Activated CD8-positive, alpha-beta memory T cell treated with anti-CD3 and anti-CD28 coated beads, Interleukin-2, amount 10 ng/mL, durations not matched to agents 7 days and 5 days (primary cell): ENCODE measurements around the gene SLC6A8. TPM values are rescaled to one million over a fixed set of nuclear protein-coding genes. Genes with fewer than 3 reads are reported as not detected.

Experiments used
- ATAC-seq: fragments of 150-1000 bp; cut with Tn5 transposase; one replicate; pipeline ENCODE4 v1.10.0; 2021; ENCODE audit warnings: moderate library complexity
- CTCF ChIA-PET: fragments of 350-600 bp; sonication (Branson Sonifier 250); formaldehyde crosslinking; loops from one replicate; lab custom pipeline; 2021; ENCODE audit warnings: antibody characterized with exemption; lab: Charles Lee
- DNase-seq: peaks from one replicate; pipeline ENCODE4 v3.0.0-alpha.2; 2020
- H3K27ac Mint-ChIP-seq: one replicate; pipeline ENCODE4 v1.8.0; 2021; ENCODE audit warnings: mild to moderate bottlenecking, mixed read lengths
- H3K27me3 Mint-ChIP-seq: one replicate; pipeline ENCODE4 v1.8.0; 2021; ENCODE audit warnings: mixed read lengths
- H3K36me3 Mint-ChIP-seq: one replicate; pipeline ENCODE4 v1.8.0; 2021; ENCODE audit warnings: mild to moderate bottlenecking, mixed read lengths
- H3K4me1 Mint-ChIP-seq: one replicate; pipeline ENCODE4 v1.8.0; 2021; ENCODE audit warnings: mixed read lengths
- H3K4me3 Mint-ChIP-seq: one replicate; pipeline ENCODE4 v1.8.0; 2021; ENCODE audit warnings: mild to moderate bottlenecking, moderate library complexity, mixed read lengths
- H3K9me3 Mint-ChIP-seq: one replicate; pipeline ENCODE4 v1.8.0; 2022; ENCODE audit warnings: low read depth, mixed read lengths
- total RNA-seq, 2 experiments: library from RNA; stranded (reverse); gene quantifications; one replicate each; pipeline ENCODE4 v1.2.3, GENCODE V29; 2021

The SLC6A8 gene
- total RNA-seq: 1 to 10 TPM in 1 of 2 experiments, under 1 TPM in 1; 0.93 to 1.1 TPM

DNA sequence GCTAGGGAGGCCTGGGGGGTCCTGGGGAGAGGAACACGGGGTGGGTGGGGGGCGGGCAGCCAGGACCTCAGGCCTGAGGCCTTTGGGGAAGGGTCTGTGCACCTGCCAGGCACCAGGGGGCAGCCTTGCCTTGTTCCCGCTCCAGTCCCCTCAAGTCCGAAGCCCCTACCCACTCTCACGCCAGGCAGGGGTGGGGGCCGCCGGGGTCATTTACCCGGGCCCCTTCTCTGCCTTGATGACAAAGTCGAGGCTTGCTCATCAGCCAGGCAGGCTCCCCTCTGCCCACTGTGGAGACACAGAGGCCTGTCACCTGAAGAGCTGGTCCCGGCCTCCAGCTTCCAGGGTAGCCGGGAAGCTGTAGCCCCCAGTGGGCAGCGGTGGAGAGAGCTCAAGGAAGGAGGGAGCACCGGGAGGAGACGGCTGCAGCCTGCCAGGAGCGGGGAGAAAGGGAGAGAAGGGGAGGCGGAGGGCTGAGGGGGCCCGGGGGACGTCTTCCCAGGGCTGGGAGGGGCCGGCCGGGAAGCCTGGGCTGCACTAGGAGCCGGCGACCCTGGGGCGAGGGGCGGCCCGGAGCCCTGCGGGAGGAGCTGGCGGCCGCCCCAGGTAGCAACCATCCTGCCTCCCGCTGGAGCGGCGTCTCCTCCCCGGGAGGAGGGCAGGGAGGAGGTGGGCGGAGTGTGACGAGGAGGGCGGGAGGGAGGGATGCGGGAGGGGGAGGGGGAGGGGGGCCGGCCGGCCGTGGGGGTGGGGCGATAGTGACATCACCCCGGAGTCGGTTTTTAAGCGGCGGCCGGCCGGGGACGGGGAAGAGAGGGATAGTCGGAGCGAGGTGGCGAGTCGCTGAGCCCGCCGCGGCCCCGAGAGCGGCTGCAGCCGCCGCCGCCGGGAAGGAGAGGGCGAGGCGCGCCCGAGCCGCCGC is at the start of gene SLC6A8:
Gene SLC6A8, plus strand, starts transcription at position 806 of the 919 bp plus-strand sequence. CDS start 649 bp downstream, outside the sequence.
- Mint-ChIP-seq H3K36me3 (no peaks in the 10 kb centered on the region), H3K27ac (no peak within 1 kb of the TSS), H3K4me1 (no peaks in the 10 kb centered on the region), H3K4me3 (peak within 1 kb of the TSS; percentile 47), H3K9me3 (no peaks in the 10 kb centered on the region), H3K27me3 (peaks cover 15% of the 10 kb centered on the region)
- CTCF ChIA-PET: interaction anchor here (1.4 to 2.8 kb wide), 2 partner anchors 20 to 75 kb away, joined by 3 to 8 read pairs; no protein-coding TSS in a partner anchor
- DNase-seq (peak; percentile 43), ATAC-seq (peak; percentile 45)

DNA sequence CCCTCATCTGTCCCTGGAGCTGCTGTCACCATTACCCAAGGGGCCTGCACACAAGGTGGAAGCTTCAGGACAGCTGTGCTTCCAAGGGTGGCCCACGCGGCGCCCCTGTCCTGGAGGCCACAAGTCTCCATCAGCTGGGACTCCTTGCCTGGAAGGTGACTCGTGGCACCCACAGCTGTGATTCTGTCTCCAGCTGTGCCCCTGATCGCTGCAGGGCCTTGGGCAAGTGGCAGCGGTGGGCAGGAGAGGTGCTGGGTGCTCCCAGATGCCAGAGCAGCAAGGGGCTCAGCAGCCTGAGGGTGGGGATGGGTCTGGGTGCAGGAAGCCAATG is 49.7 kb upstream of the SLC6A8 start:
- Mint-ChIP-seq H3K4me1 (peaks cover 4% of the 10 kb centered on the region), H3K27ac (no peak overlapping the region), H3K9me3 (no peaks in the 10 kb centered on the region), H3K27me3 (peaks cover 13% of the 10 kb centered on the region), H3K36me3 (no peaks in the 10 kb centered on the region), H3K4me3 (no peak overlapping the region)
- DNase-seq: no peak
- no peak for ATAC-seq
- CTCF ChIA-PET: no interaction called here

DNA sequence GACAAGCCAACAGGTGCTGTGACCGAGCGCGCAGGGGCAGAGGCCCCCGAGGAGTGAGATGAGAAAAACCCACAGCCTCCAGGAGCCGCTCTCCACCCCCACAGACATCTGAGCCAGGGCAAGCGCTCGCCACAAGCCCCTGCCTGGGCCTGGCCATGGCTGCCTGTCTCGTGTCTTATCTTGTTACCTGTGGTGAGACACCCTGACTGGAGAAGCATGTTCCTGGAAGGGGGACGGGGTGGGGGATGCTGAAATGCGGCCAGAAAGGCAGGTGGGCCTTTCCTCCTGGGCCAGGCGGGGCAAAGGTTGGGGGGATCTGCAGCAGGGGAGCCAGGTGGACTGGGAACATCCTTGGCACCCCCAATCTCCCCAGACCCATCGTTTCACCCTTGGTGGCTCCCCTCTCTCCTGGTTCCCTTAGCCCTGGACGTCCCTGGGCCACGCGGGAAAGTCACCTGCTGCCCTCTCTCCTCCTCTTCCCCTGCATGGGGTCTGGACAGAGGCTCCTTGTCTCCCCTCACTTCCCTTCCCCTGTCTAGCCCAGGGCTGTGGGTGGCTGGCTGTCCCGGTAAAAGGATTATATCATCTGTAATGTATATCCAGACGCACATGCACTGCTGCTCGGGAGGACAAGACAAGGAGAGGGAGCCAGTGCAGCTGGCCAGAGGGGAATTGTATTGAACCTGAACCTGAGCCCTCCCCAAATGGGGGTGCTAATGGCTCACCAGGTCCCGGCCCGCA is 49.1 kb upstream of the SLC6A8 start:
- CTCF ChIA-PET: no interaction called here
- Mint-ChIP-seq H3K9me3 (no peaks in the 10 kb centered on the region), H3K27me3 (peaks cover 18% of the 10 kb centered on the region), H3K27ac (no peak overlapping the region), H3K36me3 (no peaks in the 10 kb centered on the region), H3K4me1 (peaks cover 7% of the 10 kb centered on the region), H3K4me3 (no peak overlapping the region)
- DNase-seq: no peak
- ATAC-seq: no peak

DNA sequence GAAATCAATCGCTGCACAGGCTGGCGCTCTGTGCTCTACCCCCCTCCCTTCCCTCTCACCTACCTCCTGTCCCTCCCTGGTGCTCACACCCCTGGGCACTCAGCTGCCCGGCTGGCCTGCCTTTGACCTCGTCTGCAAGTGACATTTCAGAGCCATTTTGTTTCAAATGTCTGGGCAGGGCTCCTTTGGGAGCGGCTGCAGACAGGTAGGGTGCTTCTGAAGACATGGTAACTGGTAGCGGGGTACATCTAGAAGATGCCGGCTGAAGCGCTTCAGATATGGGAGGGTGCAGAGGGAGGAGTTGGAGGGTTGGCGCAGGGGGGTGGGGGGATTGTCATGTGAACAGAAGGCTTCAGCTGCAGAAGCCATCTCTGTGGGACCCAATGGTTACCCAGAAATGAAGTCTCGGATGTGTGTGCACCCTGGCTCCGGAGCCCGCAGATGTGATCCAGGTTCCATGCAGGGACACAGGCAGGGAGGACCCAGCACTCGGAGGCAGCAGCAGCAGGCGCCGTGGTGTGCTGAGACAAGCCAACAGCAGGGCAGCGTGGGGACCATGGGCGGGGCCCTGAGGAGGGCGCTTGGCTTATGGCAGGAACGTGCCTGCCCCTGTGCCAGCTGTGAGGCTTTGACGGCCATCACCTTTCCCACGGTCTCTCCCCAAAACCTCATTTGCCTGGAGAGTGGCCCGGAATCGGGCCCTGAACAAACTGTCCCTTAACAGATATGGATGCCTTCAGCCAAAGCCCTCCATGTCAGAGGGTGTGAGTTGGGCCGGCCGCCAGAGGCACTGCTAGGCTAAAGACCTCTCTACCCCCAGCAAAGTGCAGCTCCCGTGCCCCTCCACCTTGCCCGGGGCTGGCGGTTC is 48.3 kb upstream of the SLC6A8 start:
- Mint-ChIP-seq H3K9me3 (no peaks in the 10 kb centered on the region), H3K4me3 (no peak overlapping the region), H3K27me3 (peaks cover 21% of the 10 kb centered on the region), H3K36me3 (no peaks in the 10 kb centered on the region), H3K27ac (no peak overlapping the region), H3K4me1 (peaks cover 7% of the 10 kb centered on the region)
- no peak for ATAC-seq
- CTCF ChIA-PET: no interaction called here
- no peak for DNase-seq

DNA sequence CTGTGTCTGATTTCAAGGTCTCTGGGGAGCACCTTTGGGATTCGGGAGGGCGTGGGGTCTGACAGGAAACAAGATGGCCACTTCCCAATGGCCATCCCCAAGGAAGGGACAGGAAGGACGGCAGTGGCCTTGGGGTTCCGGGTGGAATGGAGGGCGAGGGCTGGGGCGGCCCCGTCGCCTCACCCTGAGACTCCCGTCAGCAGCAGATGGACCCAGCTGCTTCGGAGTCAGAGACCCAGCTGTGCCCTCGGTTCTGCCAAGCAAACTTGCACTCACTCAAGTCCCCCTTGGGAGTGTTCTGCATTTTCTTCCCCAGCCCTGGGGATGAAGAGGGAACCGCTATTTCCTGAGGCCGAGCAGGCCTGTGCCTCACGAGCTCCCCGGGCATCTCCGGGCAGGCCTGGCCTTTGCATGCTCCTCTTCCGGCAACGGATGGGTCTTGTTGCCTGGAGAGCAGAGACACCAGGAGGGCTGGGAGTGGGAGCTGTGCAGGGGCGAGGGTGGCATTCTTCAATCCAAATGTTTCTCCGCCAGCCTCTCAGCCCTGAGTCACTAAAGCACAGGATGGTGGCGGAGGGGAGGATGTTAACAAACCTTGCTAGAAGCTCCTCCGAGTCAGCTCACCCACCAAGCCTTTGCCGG is 47.6 kb upstream of the SLC6A8 start:
- Mint-ChIP-seq H3K27ac (no peak overlapping the region), H3K36me3 (no peaks in the 10 kb centered on the region)
- CTCF ChIA-PET: interaction anchor here (1.2 kb wide), 1 partner anchor 24 kb away, joined by 3 read pairs; no protein-coding TSS in a partner anchor

DNA sequence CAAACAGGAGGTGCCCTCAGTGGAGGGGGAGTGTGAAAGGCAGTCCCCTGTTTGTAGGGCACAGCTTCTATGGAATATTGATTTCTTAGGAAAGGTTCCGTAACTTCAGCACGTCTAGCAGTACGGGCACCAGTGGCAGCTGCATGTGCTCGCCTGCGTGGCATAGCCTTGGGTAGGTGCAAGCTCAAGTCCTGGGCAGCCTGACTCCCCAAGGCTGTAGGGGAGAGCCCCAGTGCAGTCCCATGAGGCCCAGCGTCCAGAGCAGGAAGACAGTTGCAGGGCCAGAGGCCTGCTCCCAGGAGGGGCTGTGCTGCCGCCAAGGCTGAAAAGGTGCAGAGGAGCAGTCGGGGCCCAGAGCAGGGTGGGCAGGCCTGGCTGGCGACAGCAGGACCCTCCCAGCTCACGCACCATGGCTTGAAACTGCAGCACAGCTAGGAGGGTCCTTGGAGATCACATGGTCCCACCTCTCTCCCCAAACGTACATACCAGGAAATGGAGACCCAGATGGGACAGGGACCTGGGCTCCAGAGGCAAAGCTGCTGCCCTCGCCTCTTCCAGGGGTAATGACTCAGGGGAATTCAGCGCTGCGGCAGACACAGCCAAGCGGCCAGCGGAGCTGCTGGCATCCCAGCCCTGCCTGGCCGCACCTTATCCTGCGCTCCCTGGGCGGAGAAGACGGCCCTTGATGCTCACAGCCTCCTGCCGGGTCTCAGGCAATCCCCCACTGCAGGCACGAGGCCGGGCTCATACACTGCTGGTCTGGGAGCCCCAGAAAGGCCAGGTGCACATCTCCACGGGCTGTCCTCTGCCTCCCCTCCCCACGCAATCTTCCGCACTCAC is 46.8 kb upstream of the SLC6A8 start:
- Mint-ChIP-seq H3K9me3 (no peaks in the 10 kb centered on the region), H3K4me3 (no peak overlapping the region), H3K4me1 (peaks cover 7% of the 10 kb centered on the region), H3K27me3 (peaks cover 37% of the 10 kb centered on the region), H3K36me3 (no peaks in the 10 kb centered on the region), H3K27ac (no peak overlapping the region)
- ATAC-seq (no peak), DNase-seq (no peak)
- CTCF ChIA-PET: interaction anchor here (1.2 kb wide), 1 partner anchor 23 kb away, joined by 3 read pairs; no protein-coding TSS in a partner anchor

More for the DNA sequence above, 47.6 kb upstream of the SLC6A8 start:
- H3K4me3 Mint-ChIP-seq: no peak overlapping the region
- DNase-seq (no peak), ATAC-seq (no peak)
- H3K27me3 Mint-ChIP-seq: peaks cover 29% of the 10 kb centered on the region
- peaks cover 7% of the 10 kb centered on the region for H3K4me1 Mint-ChIP-seq
- no peaks in the 10 kb centered on the region for H3K9me3 Mint-ChIP-seq

DNA sequence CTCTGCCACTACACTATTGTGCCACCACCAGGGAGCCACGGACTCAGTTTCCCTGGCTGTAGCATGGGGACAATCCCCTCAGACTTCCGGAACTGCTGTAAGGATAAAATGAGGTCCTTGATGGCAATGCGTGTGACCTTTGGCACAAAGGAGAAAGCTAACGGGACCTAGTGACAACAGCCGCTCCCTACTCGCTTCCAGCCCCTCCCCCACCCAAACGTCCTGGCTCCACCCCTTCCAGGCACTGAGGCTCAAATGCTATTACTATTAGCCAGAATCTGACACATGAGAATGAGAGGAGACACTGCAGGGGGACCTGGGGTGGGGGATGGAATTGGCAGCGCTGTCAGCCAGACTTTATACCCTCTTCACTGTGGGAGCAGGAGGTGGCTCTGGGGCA is 46.1 kb upstream of the SLC6A8 start:
- Mint-ChIP-seq H3K4me1 (peaks cover 7% of the 10 kb centered on the region), H3K27ac (no peak overlapping the region), H3K36me3 (no peaks in the 10 kb centered on the region), H3K9me3 (no peaks in the 10 kb centered on the region), H3K4me3 (no peak overlapping the region), H3K27me3 (peaks cover 41% of the 10 kb centered on the region)
- DNase-seq (no peak), ATAC-seq (no peak)
- CTCF ChIA-PET: no interaction called here

DNA sequence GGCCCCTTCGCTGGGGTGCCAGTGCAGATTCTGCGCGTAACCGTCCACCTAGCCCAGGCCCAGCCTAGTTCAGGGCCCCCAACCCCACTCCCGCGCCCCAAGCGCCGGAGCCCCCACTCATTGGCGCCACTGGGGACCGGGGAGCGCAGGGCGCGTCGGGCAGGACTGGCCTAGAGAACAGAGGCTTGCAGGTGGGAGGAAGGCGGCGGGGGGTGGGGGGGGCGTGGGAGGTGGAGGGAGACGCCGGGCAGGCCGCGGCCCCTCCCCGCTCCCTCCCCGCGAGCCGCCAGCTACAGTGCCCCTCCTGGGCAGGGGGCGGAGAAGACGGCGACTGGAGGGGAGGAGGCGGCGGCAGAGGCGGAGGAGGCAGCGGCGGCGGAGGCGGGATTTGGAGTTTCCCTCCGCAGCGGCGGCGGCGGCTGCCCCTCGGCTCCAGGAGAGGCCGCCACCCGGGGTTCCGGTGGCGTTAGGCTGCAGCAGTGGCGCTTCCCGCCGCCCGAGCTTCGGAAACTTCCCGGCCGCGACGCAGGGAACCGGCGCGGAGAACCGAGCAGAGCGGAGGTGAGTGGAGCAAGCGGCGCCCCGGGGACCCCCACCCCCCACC is 45.6 kb upstream of the SLC6A8 start:
- CTCF ChIA-PET: no interaction called here
- H3K27ac Mint-ChIP-seq: no peak overlapping the region
- ATAC-seq: no peak

DNA sequence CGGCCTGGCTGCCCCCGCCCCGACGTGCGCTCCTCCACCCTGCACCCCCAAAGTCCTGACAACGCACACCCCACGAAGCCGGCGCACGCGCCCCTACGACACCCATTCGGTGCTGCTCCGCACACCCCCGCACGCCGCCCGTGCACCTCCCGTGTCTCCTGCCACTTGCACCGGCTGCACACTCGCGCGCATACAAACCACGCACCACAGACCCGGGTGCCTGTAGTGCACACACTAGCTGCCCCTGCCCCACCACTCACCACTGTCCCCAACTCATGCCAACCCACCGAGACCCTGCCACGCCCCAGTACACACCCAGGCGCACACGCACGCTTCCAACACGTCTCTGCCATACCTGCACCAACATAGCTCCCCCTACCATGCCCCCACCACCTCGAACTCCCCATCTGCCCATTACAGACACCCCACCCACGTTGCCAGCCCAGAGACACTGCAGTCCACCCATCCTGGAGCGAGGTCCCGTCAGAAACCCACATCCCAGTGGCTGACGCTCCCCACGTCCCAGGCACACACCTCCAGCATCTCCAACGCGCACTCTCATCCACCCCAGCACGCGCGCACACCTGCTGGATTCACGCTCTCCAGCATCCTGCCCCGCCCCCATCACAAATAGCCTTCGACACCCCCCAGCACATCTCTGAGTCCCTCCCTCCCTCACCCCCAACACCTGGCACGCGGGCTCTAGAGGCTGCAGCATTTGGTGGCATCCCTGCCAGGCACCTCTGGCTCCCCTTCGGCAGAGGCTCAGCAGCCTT is 44.9 kb upstream of the SLC6A8 start:
- no peak overlapping the region for H3K27ac Mint-ChIP-seq
- CTCF ChIA-PET: interaction anchor here (4.7 kb wide), 1 partner anchor 103 kb away, joined by 19 read pairs; no protein-coding TSS in a partner anchor
- H3K36me3 Mint-ChIP-seq: no peaks in the 10 kb centered on the region
- no peak for ATAC-seq
- DNase-seq: no peak
- peaks cover 43% of the 10 kb centered on the region for H3K27me3 Mint-ChIP-seq
- H3K9me3 Mint-ChIP-seq: no peaks in the 10 kb centered on the region
- H3K4me1 Mint-ChIP-seq: peaks cover 7% of the 10 kb centered on the region
- no peak overlapping the region for H3K4me3 Mint-ChIP-seq

More for the DNA sequence above, 45.6 kb upstream of the SLC6A8 start:
- Mint-ChIP-seq H3K4me3 (no peak overlapping the region), H3K9me3 (no peaks in the 10 kb centered on the region), H3K27me3 (peaks cover 41% of the 10 kb centered on the region), H3K36me3 (no peaks in the 10 kb centered on the region), H3K4me1 (peaks cover 7% of the 10 kb centered on the region)
- no peak for DNase-seq

DNA sequence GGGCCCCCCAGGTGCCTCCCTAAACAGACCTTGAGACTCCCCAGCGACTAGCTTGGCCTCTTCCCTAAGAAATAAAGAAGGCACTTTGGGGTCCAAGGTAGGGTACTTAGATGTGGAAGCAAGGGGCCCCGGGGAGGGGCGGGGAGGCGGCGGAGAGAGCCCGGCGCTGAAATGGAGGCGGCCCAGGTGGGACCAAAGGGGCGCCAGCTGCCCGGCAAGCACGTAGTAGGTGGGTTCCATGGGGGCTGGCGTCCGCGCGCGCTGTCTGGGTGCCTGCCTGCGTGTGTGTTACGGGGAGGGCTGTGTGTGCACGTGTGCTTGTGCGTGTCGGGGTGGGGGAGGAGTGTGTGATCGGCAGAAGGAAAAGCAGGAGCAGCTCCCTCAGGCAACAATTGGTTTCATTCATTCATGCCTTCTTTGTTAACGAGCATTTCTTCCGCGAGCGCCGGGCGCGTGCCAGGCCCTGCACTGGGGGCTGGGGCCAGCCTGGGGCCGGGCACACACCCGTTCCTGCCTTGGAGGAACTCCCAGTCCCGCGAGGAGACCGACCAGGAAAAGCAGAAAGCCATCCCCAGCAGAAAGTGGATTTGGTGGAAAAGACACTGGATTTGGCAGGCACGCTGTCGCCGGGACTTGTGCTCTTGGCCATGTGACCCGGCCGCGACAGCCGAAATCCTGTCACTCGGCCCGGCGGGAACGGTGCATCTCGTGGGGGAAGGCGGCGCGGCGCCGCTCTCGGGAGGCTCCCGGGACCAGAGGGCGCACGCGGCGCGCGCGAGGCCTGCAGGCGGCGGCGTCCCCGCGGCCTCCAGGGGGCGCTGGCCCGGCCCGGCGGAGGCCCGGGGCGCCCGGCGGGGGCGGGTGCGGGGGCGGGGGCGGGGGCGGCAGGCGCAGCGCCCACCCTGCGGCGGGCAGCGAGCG is 44.0 kb upstream of the SLC6A8 start:
- no peak overlapping the region for H3K4me3 Mint-ChIP-seq
- H3K9me3 Mint-ChIP-seq: no peaks in the 10 kb centered on the region
- CTCF ChIA-PET: interaction anchor here (2.1 to 4.7 kb wide), 2 partner anchors 7 to 104 kb away, joined by 7 to 19 read pairs; no protein-coding TSS in a partner anchor
- DNase-seq (no peak), ATAC-seq (peak; percentile 50)
- H3K4me1 Mint-ChIP-seq: peaks cover 7% of the 10 kb centered on the region
- no peak overlapping the region for H3K27ac Mint-ChIP-seq
- H3K36me3 Mint-ChIP-seq: no peaks in the 10 kb centered on the region
- peaks cover 49% of the 10 kb centered on the region for H3K27me3 Mint-ChIP-seq
